ENCODE data around the gene POC5. TPM values are rescaled to one million over a fixed set of nuclear protein-coding genes. Genes with fewer than 3 reads are reported as not detected.

POC5 gene
- total and polyA plus RNA-seq, 2 of the 4 experiments (the other 2 are of a cell fraction), result 6.6 to 12.9 TPM

DNA sequence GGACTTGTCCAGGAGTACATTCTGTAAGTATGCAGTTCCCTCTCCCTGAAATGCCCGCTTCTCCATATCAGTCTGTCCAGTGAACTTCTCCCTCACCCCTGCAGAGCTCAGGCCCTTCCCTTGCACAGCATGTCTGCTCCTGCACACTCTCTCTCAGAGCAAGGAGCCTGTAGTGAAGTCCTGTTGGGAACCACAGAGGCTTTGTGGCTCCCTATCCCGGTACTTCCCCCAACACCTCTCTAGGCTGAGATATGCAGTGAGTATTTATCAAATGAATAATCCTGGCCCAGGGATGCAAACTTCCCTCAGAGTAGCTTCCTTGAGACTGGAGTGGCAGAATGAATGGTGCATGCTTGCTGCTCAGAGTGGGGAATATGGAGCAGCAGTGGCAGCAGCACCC lies 48.8 kb downstream of the POC5 start:
- in situ Hi-C loops (cut with MboI; ENCODE audit: low sequenced_read_pairs), result no loop called here

More for the DNA sequence above, 48.8 kb downstream of the POC5 start:
- Histone ChIP-seq H2BK20ac (ENCODE audit: low read depth, low read length) (no peak overlapping the region), H3K9me1 (ENCODE audit: insufficient read depth, low read length) (no peaks in the 10 kb centered on the region), H4K20me1 (ENCODE audit: insufficient read depth, low read length) (no peaks in the 10 kb centered on the region), H3K9ac (ENCODE audit: low read depth, low read length) (no peak overlapping the region), H3K14ac (replicated peaks; ENCODE audit: low read depth, low read length) (no peak overlapping the region), H2AK9ac (replicated peaks; ENCODE audit: low read depth, low read length, poor library complexity) (no peak overlapping the region), H3K79me1 (ENCODE audit: low read depth in 1 of 2, low read length in 2 of 2) (no peaks in the 10 kb centered on the region), H3K4me2 (ENCODE audit: low read depth, low read length) (no peak overlapping the region), H2BK120ac (ENCODE audit: low read depth, low read length) (no peak overlapping the region), H2BK5ac (ENCODE audit: low read depth, low read length, poor library complexity, severe bottlenecking) (no peak overlapping the region), H3K27ac (ENCODE audit: insufficient read depth, low read length) (no peak overlapping the region), H4K8ac (ENCODE audit: low read depth in 2 of 2, low read length in 2 of 2) (no peak overlapping the region), H3K4ac (ENCODE audit: low read depth, low read length) (no peak overlapping the region), H4K5ac (ENCODE audit: low read depth, low read length) (no peak overlapping the region), H3K4me1 (ENCODE audit: control insufficient read depth, insufficient read depth, low read length) (no peaks in the 10 kb centered on the region), H2AK5ac (ENCODE audit: low read depth, low read length) (no peak overlapping the region), H3K23ac (ENCODE audit: low read depth, low read length) (no peak overlapping the region), H3K9me3 (ENCODE audit: control insufficient read depth, insufficient read depth, low read length) (no peaks in the 10 kb centered on the region), H2AFZ (replicated peaks; ENCODE audit: low read length, poor library complexity) (no peak overlapping the region), H3K4me3 (ENCODE audit: insufficient read depth, low read depth, low read length) (no peak overlapping the region), H3K56ac (ENCODE audit: extremely low read depth, insufficient read depth, low read length) (no peak overlapping the region), H3K18ac (ENCODE audit: low read depth, low read length) (no peak overlapping the region), H3K36me3 (ENCODE audit: control insufficient read depth, insufficient read depth, low read length) (no peaks in the 10 kb centered on the region), H3K27me3 (ENCODE audit: control insufficient read depth, insufficient read depth, low read length) (no peaks in the 10 kb centered on the region), H2BK15ac (ENCODE audit: low read depth, low read length) (no peak overlapping the region), H4K91ac (ENCODE audit: insufficient read depth, low read depth, low read length) (no peak overlapping the region)
- intact Hi-C loops (cut with micrococcal nuclease), result no loop called here
- no peak for DNase-seq
- 80% methylated on average over 1 of the region's 2 CpGs; no CpG with 5 or more reads in 1 of the 2 experiments for WGBS, 2 experiments (ENCODE audit: extremely low coverage in 2 of 2, insufficient read length in 1 of 2)
- ATAC-seq (ENCODE audit: low read depth), result no peak; the same call in 1 of the 2 replicates
- dilution Hi-C loops (cut with HindIII; ENCODE audit: low sequenced_read_pairs, unreplicated experiment), result no loop called here
- POLR2A ChIA-PET (ENCODE audit: unreplicated experiment), result no interaction called here
- CTCF ChIA-PET, result interaction anchor here (2.2 kb wide), 1 partner anchor 11 kb away, joined by 5 read pairs; no protein-coding TSS in a partner anchor
- BruUV-seq (replicated peaks), result no TSS peak
- no peak for TF ChIP-seq FOS (IDR thresholded peaks at IDR 0.05; ENCODE audit: low read depth, low read length)
- no peak for TF ChIP-seq CEBPB (IDR thresholded peaks at IDR 0.05; ENCODE audit: low read depth, low read length)
- TF ChIP-seq, protein P1, sequence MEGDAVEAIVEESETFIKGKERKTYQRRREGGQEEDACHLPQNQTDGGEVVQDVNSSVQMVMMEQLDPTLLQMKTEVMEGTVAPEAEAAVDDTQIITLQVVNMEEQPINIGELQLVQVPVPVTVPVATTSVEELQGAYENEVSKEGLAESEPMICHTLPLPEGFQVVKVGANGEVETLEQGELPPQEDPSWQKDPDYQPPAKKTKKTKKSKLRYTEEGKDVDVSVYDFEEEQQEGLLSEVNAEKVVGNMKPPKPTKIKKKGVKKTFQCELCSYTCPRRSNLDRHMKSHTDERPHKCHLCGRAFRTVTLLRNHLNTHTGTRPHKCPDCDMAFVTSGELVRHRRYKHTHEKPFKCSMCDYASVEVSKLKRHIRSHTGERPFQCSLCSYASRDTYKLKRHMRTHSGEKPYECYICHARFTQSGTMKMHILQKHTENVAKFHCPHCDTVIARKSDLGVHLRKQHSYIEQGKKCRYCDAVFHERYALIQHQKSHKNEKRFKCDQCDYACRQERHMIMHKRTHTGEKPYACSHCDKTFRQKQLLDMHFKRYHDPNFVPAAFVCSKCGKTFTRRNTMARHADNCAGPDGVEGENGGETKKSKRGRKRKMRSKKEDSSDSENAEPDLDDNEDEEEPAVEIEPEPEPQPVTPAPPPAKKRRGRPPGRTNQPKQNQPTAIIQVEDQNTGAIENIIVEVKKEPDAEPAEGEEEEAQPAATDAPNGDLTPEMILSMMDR (conservative IDR thresholded peaks at IDR 0.05; ENCODE audit: low read depth, low read length), result no peak
- TF ChIP-seq POLR2A (IDR thresholded peaks at IDR 0.05; ENCODE audit: low read depth, low read length), result no peak
- TF ChIP-seq BHLHE40 (IDR thresholded peaks at IDR 0.05; ENCODE audit: low read depth, low read length), result no peak
- TF ChIP-seq RAD21 (IDR thresholded peaks at IDR 0.05; ENCODE audit: low read length), result no peak
- TF ChIP-seq MXI1 (IDR thresholded peaks at IDR 0.05; ENCODE audit: borderline replicate concordance, low read depth, low read length), result no peak
- no peak for TF ChIP-seq RFX5 (IDR thresholded peaks at IDR 0.05; ENCODE audit: low read depth, low read length)

All from IMR-90 (cell line).